HepG2 (cell line): ENCODE data around the gene ARHGDIA. TPM values are rescaled to one million over a fixed set of nuclear protein-coding genes. Genes with fewer than 3 reads are reported as not detected.
A peak's percentile ranks its signal among the peaks of the same experiment; 100 is the strongest.

Source experiments
- ATAC-seq: fragments of 200-7000 bp; cut with Tn5 transposase; 3 replicates; pipeline ENCODE4 v1.9.1; 2020; ENCODE audit warnings: mild to moderate bottlenecking, moderate library complexity
- BruUV-seq: library from RNA; stranded (reverse); fragments of 400-500 nt; replicated peaks from 2 replicates; lab custom pipeline; 2021; lab: Mats Ljungman, UMichigan
- CTCF ChIA-PET: fragments of 300-600 bp; formaldehyde crosslinking; extraction: SDS; loops from one replicate; lab custom pipeline; 2021; ENCODE audit warnings: low total read pairs, inconsistent platforms, low intra/inter-chr PET ratio; lab: Yijun Ruan, JAX
- POLR2A ChIA-PET: fragments of 350-600 bp; sonication (Branson Sonifier 250); formaldehyde crosslinking; loops from one replicate; lab custom pipeline; 2020; ENCODE audit warnings: antibody characterized with exemption, inconsistent platforms; lab: Yijun Ruan, JAX
- DNase-seq: peaks from one replicate; pipeline ENCODE4 v3.0.0-alpha.2; 2015; ENCODE audit warnings: low spot score
- FAIRE-seq: peaks from 3 replicates; lab custom pipeline; 2011; peaks lifted over from hg19 to GRCh38; lab: Jason Lieb, UNC
- H2AFZ ChIP-seq: one replicate; pipeline ENCODE4 v1.6.1; 2011; ENCODE audit warnings: low read length, inconsistent platforms
- H3K27ac ChIP-seq: fragments of 300-600 bp; 3 replicates; pipeline ENCODE4 v1.8.0; 2011; ENCODE audit warnings: mixed run types, mild to moderate bottlenecking, mixed read lengths, low read length, inconsistent platforms; ENCODE audit not compliant: insufficient read depth; ENCODE audit errors: extremely low read length
- H3K27me3 ChIP-seq, 2 experiments: fragments of 200-600 bp in 1 of 2; 2 replicates in 1 of 2; 3 replicates in 1 of 2; pipeline versions ENCODE4 v1.6.0 to v1.8.0; 2011; ENCODE audit warnings: low read length in 2 of 2, mild to moderate bottlenecking in 2 of 2, moderate library complexity in 2 of 2, inconsistent platforms in 1 of 2; ENCODE audit not compliant: insufficient read depth in 2 of 2, control insufficient read depth in 1 of 2
- H3K36me3 ChIP-seq, 2 experiments: fragments of 200-600 bp in 1 of 2; replicated peaks in 1 of 2; 2 replicates in 1 of 2; 3 replicates in 1 of 2; pipeline versions ENCODE4 v1.5.1 to v1.8.0; 2011; ENCODE audit warnings: low read length in 2 of 2, inconsistent platforms in 1 of 2; ENCODE audit not compliant: insufficient read depth in 2 of 2, control insufficient read depth in 1 of 2
- H3K4me1 ChIP-seq: 2 replicates; pipeline ENCODE4 v1.5.1; 2012; ENCODE audit warnings: low read length, inconsistent platforms; ENCODE audit not compliant: insufficient read depth
- H3K4me2 ChIP-seq: 2 replicates; pipeline ENCODE4 v1.6.0; 2011; ENCODE audit warnings: low read depth, low read length, inconsistent platforms
- H3K4me3 ChIP-seq, 3 experiments: fragments of 200-600 bp in 1 of 3; sonication (generic), shearing (Covaris generic) in 1 of 3; replicated peaks in 1 of 3; 2 replicates each; pipeline ENCODE4 v1.5.1; 2011 to 2016; ENCODE audit warnings: low read length in 3 of 3, inconsistent platforms in 2 of 3, low read depth in 2 of 3, mild to moderate bottlenecking in 2 of 3, control low read depth in 1 of 3, mixed read lengths in 1 of 3; ENCODE audit not compliant: insufficient read depth in 1 of 3
- H3K79me2 ChIP-seq: one replicate; pipeline ENCODE4 v1.6.1; 2011; ENCODE audit warnings: low read length, inconsistent platforms; ENCODE audit not compliant: insufficient read depth
- H3K9ac ChIP-seq: 2 replicates; pipeline ENCODE4 v1.6.0; 2011; ENCODE audit warnings: mild to moderate bottlenecking, low read depth, low read length, inconsistent platforms; ENCODE audit not compliant: insufficient read depth
- H3K9me3 ChIP-seq: 2 replicates; pipeline ENCODE4 v1.5.1; 2012; ENCODE audit warnings: mild to moderate bottlenecking, low read length
- H4K20me1 ChIP-seq: 2 replicates; pipeline ENCODE4 v1.6.0; 2011; ENCODE audit warnings: inconsistent platforms, mild to moderate bottlenecking, low read length, moderate library complexity; ENCODE audit not compliant: insufficient read depth
- DMAP1 ChIP-seq: IDR thresholded peaks from 2 replicates; pipeline ENCODE4 v1.6.1; 2016
- DZIP1 ChIP-seq: sonication (generic); formaldehyde crosslinking; IDR thresholded peaks from 2 replicates; pipeline ENCODE4 v1.5.0; 2020; ENCODE audit warnings: mild to moderate bottlenecking, missing genetic modification reagents
- MAFG ChIP-seq: sonication (generic); formaldehyde crosslinking; IDR thresholded peaks from 2 replicates; pipeline ENCODE4 v1.5.1; 2020; ENCODE audit warnings: mild to moderate bottlenecking, missing genetic modification reagents
- XRCC5 ChIP-seq: fragments of 200-400 bp; formaldehyde crosslinking; optimal IDR thresholded peaks from 2 replicates; pipeline ENCODE3; 2017; ENCODE audit warnings: mild to moderate bottlenecking, low read length
- ZFP41 ChIP-seq: sonication (generic); formaldehyde crosslinking; IDR thresholded peaks from 2 replicates; pipeline ENCODE4 v1.4.0; 2020; ENCODE audit warnings: mild to moderate bottlenecking, missing genetic modification reagents, borderline replicate concordance
- ZGPAT ChIP-seq: IDR thresholded peaks from 2 replicates; pipeline ENCODE4 v1.6.1; 2016; ENCODE audit warnings: mild to moderate bottlenecking
- WGBS: methylation state at CpG from one replicate; pipeline ENCODE4 v1.1.6; 2017; ENCODE audit warnings: low lambda C conversion rate; 5-methylcytosine and 5-hydroxymethylcytosine counted together
- in situ Hi-C: cut with HindIII; loops from 2 replicates; pipeline ENCODE4 v1.10.0; 2017; ENCODE audit warnings: low pct_unique_long_range_greater_than_20kb; ENCODE audit not compliant: extremely low pct_ligation_motif_present
- intact Hi-C: fragments of 100-400 bp; cut with micrococcal nuclease; formaldehyde crosslinking; loops from one replicate; pipeline ENCODE4 v1.10.0; 2022; ENCODE audit not compliant: unreplicated experiment
- polyA plus RNA-seq, 8 experiments: library from polyadenylated mRNA; depleted of rRNA in 3 of 8; stranded (reverse) in 7 of 8; unstranded in 1 of 8; fragments of >200 nt; fragmentation: Illumina TruSeq in 4 of 8; extraction: Trizol in 4 of 8; gene quantifications; 2 replicates each; pipeline versions ENCODE4 v1.2.1 to v1.2.3, GENCODE V29; 2011 to 2016; ENCODE audit warnings: low read depth in 4 of 8, missing spikeins in 1 of 8, mixed read lengths in 1 of 8; ENCODE audit not compliant: insufficient read depth in 1 of 8
- total RNA-seq, 5 experiments: library from RNA; depleted of rRNA; stranded (reverse); fragments of >200 nt; fragmentation: Illumina TruSeq; extraction: Trizol; gene quantifications; 2 replicates each; pipeline ENCODE4 v1.2.3, GENCODE V29; 2016; ENCODE audit warnings: low read depth in 1 of 5

ARHGDIA gene
- total and polyA plus RNA-seq, 2 of the 13 experiments (the other 11 are each of a cell fraction or from before 2014, with no cell fraction given) = 40.0 to 64.0 TPM

DNA sequence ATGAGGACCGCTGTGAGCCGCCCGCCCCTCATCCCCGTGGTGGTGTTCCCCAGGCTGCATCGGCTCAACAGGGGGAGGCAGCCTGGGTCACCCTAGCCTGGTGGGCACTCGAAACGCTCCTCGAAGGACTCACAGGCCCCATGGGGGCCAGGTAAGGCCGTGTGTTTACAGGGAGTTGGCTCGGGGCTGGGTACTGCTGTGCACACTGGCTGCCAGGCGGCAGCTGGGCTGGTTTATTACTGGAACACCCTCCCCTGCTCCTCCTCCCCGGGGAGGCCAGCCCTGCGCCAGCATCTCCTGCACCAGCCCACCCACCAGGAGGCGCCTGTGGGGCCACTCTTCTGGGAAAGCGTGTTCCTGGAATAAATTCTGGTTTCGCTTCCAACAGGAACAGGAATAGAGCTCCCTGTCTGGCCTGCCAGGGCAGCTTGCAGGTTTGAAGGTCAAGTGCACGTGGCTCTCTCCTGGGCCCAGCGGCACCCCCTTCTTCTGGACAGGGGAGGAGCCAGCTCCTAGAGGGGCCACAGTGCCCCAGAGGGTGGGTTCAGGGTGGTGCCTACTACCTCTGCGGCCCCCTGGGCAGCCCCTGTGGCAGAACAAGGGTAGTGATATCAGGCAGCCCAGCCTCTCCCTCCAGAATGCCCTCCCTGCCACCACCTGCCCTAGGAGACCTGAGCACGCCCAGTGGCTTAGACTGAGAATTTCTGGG lies 49.4 kb downstream of the ARHGDIA start (continued):
- TF ChIP-seq ZGPAT (CRISPR knock-in tag) (peak; percentile 79; the same call in 1 of the 2 replicates), XRCC5 (peak; percentile 91), DMAP1 (CRISPR knock-in tag) (peak; percentile 72; the same call in 1 of the 2 replicates)

DNA sequence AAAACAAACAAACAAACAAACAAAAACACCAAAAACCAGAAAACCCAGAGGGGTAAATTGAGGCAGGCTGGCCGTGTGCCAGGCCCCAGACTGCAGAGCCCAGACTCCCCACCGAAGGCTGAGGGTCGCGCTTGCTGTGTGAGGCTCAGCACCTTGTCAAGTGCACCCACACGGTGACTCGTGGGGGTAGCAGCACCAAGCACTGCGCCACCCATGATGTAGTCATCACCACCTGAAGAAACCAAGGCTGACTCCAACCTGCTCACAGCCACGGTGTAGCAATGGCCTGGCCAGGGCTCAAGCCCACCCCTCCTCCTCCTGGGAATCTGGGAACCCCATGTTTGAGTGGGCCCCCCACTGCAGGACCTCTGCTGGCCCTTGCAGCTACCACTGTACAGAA lies 50.0 kb downstream of the ARHGDIA start:
- BruUV-seq = no TSS peak
- Histone ChIP-seq H2AFZ (no peak overlapping the region), H3K9ac (no peak overlapping the region), H4K20me1 (no peaks in the 10 kb centered on the region; the same call in 1 of the 2 replicates), H3K9me3 (no peaks in the 10 kb centered on the region), H3K36me3 (peaks cover 2 to 6% of the 10 kb centered on the region in 2 experiments; a peak in 2 of 5 replicates), H3K79me2 (no peaks in the 10 kb centered on the region), H3K4me1 (peaks cover 40% of the 10 kb centered on the region), H3K27me3 (no peaks in the 10 kb centered on the region; a peak in 2 of 5 replicates), H3K4me2 (peak overlapping the region; percentile 43), H3K27ac (no peak overlapping the region), H3K4me3 (no peak overlapping the region; a peak in 1 of 6 replicates)
- WGBS = 60% methylated on average over 5 of the region's 8 CpGs
- FAIRE-seq (no peak), ATAC-seq (no peak), DNase-seq (no peak)
- CTCF ChIA-PET = interaction anchor here (1.2 to 2.5 kb wide), 2 partner anchors 12 to 87 kb away, joined by 3 to 8 read pairs; partner anchors contain the start of gene MCRIP1
- POLR2A ChIA-PET = interaction anchor here (1.0 to 2.1 kb wide), 18 partner anchors 12 to 216 kb away, joined by 3 to 52 read pairs (median 5); partner anchors contain the start of genes ALYREF, ANAPC11, ARL16 and DCXR
- intact Hi-C loops = loop anchor here (5.0 kb wide), 1 partner anchor 41 kb away; the partner anchor contains the start of gene P4HB
- in situ Hi-C loops = no loop called here
- TF ChIP-seq MAFG = 0 out of 2 replicates have a peak, but pooled peaks have one; percentile 15
- TF ChIP-seq DZIP1 (CRISPR knock-in tag) = 0 out of 2 replicates have a peak, but pooled peaks have one; percentile 26
- no peak for TF ChIP-seq ZFP41 (CRISPR knock-in tag)
